Measurements from ENCODE around the gene NT5E.

The NT5E gene

DNA sequence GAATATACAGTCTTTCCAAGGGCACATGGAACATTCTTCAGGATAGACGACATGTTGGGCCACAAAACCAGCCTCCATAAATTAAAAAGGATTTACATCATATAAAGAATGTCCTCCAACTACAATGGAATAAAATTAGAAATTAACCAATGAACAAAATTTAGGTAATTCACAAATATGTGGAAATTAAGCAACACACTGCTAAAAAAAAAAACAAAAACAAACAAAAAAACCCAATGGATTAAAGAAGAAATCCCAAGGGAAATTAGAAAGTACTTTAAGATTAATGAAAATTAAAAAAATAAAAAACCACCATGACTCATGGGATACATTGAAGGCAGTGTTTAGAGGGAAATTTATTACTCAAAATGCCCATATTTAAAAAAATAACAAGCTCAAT, 21.4 kb upstream of the NT5E start:
- TF ChIP-seq, protein P1, sequence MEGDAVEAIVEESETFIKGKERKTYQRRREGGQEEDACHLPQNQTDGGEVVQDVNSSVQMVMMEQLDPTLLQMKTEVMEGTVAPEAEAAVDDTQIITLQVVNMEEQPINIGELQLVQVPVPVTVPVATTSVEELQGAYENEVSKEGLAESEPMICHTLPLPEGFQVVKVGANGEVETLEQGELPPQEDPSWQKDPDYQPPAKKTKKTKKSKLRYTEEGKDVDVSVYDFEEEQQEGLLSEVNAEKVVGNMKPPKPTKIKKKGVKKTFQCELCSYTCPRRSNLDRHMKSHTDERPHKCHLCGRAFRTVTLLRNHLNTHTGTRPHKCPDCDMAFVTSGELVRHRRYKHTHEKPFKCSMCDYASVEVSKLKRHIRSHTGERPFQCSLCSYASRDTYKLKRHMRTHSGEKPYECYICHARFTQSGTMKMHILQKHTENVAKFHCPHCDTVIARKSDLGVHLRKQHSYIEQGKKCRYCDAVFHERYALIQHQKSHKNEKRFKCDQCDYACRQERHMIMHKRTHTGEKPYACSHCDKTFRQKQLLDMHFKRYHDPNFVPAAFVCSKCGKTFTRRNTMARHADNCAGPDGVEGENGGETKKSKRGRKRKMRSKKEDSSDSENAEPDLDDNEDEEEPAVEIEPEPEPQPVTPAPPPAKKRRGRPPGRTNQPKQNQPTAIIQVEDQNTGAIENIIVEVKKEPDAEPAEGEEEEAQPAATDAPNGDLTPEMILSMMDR (IDR thresholded peaks at IDR 0.05) = no peak

GRCh38 chr6:85429346-85429745, 20.5 kb upstream of the NT5E start:
- TF ChIP-seq, protein P1 (IDR thresholded peaks at IDR 0.05) = no peak

DNA sequence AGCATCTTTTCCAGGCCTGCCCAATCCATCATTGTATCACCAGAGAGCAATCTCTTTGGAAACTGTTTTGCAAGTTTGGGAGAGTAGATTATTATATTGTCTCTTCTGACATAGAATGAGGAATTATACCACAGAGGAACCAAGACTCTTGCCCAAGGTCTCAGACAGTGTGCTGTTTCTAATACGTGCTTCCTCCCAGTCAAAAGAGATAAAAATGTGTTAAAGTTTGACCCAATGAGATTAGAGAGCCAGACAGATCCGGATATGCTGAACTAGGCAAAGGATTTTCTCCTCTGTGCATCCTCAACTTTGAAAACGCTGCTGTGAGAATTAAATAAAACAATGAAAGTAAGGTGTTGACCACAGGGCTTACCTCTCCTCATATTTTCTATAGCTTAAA, 18.6 kb upstream of the NT5E start:
- TF ChIP-seq, protein P1 (IDR thresholded peaks at IDR 0.05) = no peak

- TF ChIP-seq, protein P1 (IDR thresholded peaks at IDR 0.05) = no peak
Measured at GRCh38 chr6:85432554-85432953, 17.3 kb upstream of the NT5E start.

- TF ChIP-seq, protein P1 (IDR thresholded peaks at IDR 0.05) = no peak
Measured at GRCh38 chr6:85435851-85436250, 14.0 kb upstream of the NT5E start.

- TF ChIP-seq, protein P1 (IDR thresholded peaks at IDR 0.05) = no peak
Measured at GRCh38 chr6:85436411-85436810, 13.5 kb upstream of the NT5E start.

GRCh38 chr6:85436939-85437495, 12.9 kb upstream of the NT5E start:
- TF ChIP-seq, protein P1 (IDR thresholded peaks at IDR 0.05) = no peak
